Measurements from ENCODE around the gene CFAP299.

Gene CFAP299

GRCh38 chr4:81007417-81007816 lies 671.9 kb downstream of the CFAP299 start:
- DNase-seq (ENCODE audit: low read depth in 1 of 2, low spot score in 1 of 2) = no peak
